Endothelial cell of umbilical vein (primary cell): ENCODE data around the gene CCDC142. TPM values are rescaled to one million over a fixed set of nuclear protein-coding genes. Genes with fewer than 3 reads are reported as not detected.

Experiments used
- BruUV-seq: library from RNA; stranded (reverse); fragments of 400-500 nt; replicated peaks from 2 replicates; lab custom pipeline; 2021; lab: Mats Ljungman, UMichigan
- CTCF ChIA-PET: fragments of 300-600, 350-600 bp; sonication (Branson Sonifier 250); formaldehyde crosslinking; loops from one replicate; lab custom pipeline; 2021; ENCODE audit warnings: antibody characterized with exemption, inconsistent platforms; lab: Charles Lee
- POLR2A ChIA-PET: fragments of 300-600, 350-600 bp; sonication (Branson Sonifier 250); formaldehyde crosslinking; loops from one replicate; lab custom pipeline; 2021; ENCODE audit warnings: antibody characterized with exemption, inconsistent platforms; lab: Charles Lee
- DNase-seq: peaks from one replicate; pipeline ENCODE4 v3.0.0-alpha.2; 2011; ENCODE audit warnings: low read depth, low spot score
- FAIRE-seq: peaks from 2 replicates; lab custom pipeline; 2011; peaks lifted over from hg19 to GRCh38; lab: Jason Lieb, UNC
- H2AFZ ChIP-seq: 2 replicates; pipeline ENCODE4 v1.6.0; 2012; ENCODE audit warnings: low read depth, low read length, control low read depth, inconsistent platforms
- H3K27ac ChIP-seq: 2 replicates; pipeline ENCODE4 v1.5.1; 2011; ENCODE audit warnings: low read depth, mild to moderate bottlenecking, control low read depth, low read length, moderate library complexity; ENCODE audit not compliant: insufficient read depth
- H3K27me3 ChIP-seq, 2 experiments: 2 replicates each; pipeline versions ENCODE4 v1.6.0 to v1.6.1; 2011; ENCODE audit warnings: low read length in 2 of 2, mixed read lengths in 1 of 2; ENCODE audit not compliant: control insufficient read depth in 2 of 2, insufficient read depth in 2 of 2
- H3K36me3 ChIP-seq, 2 experiments: 2 replicates in 1 of 2; 3 replicates in 1 of 2; pipeline ENCODE4 v1.5.1; 2011; ENCODE audit warnings: low read length in 2 of 2, mild to moderate bottlenecking in 1 of 2, moderate library complexity in 1 of 2; ENCODE audit not compliant: control insufficient read depth in 2 of 2, insufficient read depth in 2 of 2; ENCODE audit errors: extremely low read depth in 1 of 2
- H3K4me1 ChIP-seq: 3 replicates; pipeline ENCODE4 v1.5.1; 2011; ENCODE audit warnings: mild to moderate bottlenecking, low read length; ENCODE audit not compliant: control insufficient read depth, insufficient read depth; ENCODE audit errors: extremely low read depth
- H3K4me2 ChIP-seq: 2 replicates; pipeline ENCODE4 v1.6.1; 2011; ENCODE audit warnings: low read length, control low read depth, mixed read lengths; ENCODE audit not compliant: insufficient read depth
- H3K4me3 ChIP-seq, 3 experiments: fragments of 200-600 bp in 1 of 3; sonication (generic), shearing (Covaris generic) in 1 of 3; replicated peaks in 1 of 3; 2 replicates each; pipeline ENCODE4 v1.5.1; 2011 to 2016; ENCODE audit warnings: control low read depth in 3 of 3, low read length in 3 of 3, mild to moderate bottlenecking in 2 of 3, inconsistent platforms in 1 of 3, low read depth in 1 of 3, moderate library complexity in 1 of 3; ENCODE audit not compliant: insufficient read depth in 1 of 3
- H3K79me2 ChIP-seq: 2 replicates; pipeline ENCODE4 v1.6.0; 2012; ENCODE audit warnings: low read length, inconsistent platforms; ENCODE audit not compliant: control insufficient read depth, insufficient read depth
- H3K9ac ChIP-seq: replicated peaks from 2 replicates; pipeline ENCODE3; 2011; ENCODE audit warnings: low read length, control low read depth; ENCODE audit not compliant: insufficient read depth; ENCODE audit errors: extremely low read depth
- H3K9me1 ChIP-seq: replicated peaks from 3 replicates; pipeline ENCODE4 v1.6.0; 2011; ENCODE audit warnings: mild to moderate bottlenecking, low read length; ENCODE audit not compliant: control insufficient read depth, insufficient read depth; ENCODE audit errors: extremely low read depth
- H3K9me3 ChIP-seq: replicated peaks from 2 replicates; pipeline ENCODE4 v1.5.1; 2012; ENCODE audit warnings: low read length, inconsistent platforms; ENCODE audit not compliant: control insufficient read depth, insufficient read depth
- H4K20me1 ChIP-seq: replicated peaks from 2 replicates; pipeline ENCODE3; 2011; ENCODE audit warnings: mild to moderate bottlenecking, low read length; ENCODE audit not compliant: control insufficient read depth, insufficient read depth; ENCODE audit errors: extremely low read depth
- FOS ChIP-seq: IDR thresholded peaks from 2 replicates; pipeline ENCODE4 v1.6.1; 2011; ENCODE audit warnings: mild to moderate bottlenecking, low read length, moderate library complexity, borderline replicate concordance; ENCODE audit not compliant: insufficient read depth
- GATA2 ChIP-seq: IDR thresholded peaks from 2 replicates; pipeline ENCODE4 v1.7.0; 2011; ENCODE audit warnings: low read depth, mild to moderate bottlenecking, moderate library complexity, mixed read lengths, low read length; ENCODE audit not compliant: insufficient read length, insufficient read depth
- POLR2A ChIP-seq: IDR thresholded peaks from 2 replicates; pipeline ENCODE4 v1.6.1; 2012; ENCODE audit warnings: low read depth, mild to moderate bottlenecking, control low read depth, low read length
- dilution Hi-C: fragments of 300-500 bp; cut with MboI; formaldehyde crosslinking; loops from one replicate; pipeline ENCODE4 v1.15.0; 2019; ENCODE audit warnings: low sequenced_read_pairs; ENCODE audit not compliant: extremely low pct_ligation_motif_present
- intact Hi-C: fragments of 100-400 bp; cut with micrococcal nuclease; formaldehyde crosslinking; loops from one replicate; pipeline ENCODE4 v1.10.0; 2022
- polyA plus RNA-seq, 4 experiments: library from polyadenylated mRNA; depleted of rRNA in 3 of 4; stranded (reverse) in 3 of 4; unstranded in 1 of 4; fragments of >200 nt; gene quantifications; 2 replicates each; pipeline versions ENCODE4 v1.2.1 to v1.2.3, GENCODE V29; 2011 to 2012; ENCODE audit warnings: missing spikeins in 1 of 4
- total RNA-seq: library from RNA; stranded (reverse); gene quantifications from 2 replicates; pipeline ENCODE4 v1.2.3, GENCODE V29; 2021

Gene CCDC142
- total and polyA plus RNA-seq, 2 donors (not counting 3 experiments of a cell fraction or from before 2014, with no cell fraction given): 12.8 to 23.8 TPM

- Histone ChIP-seq H3K4me1 (peaks cover 19% of the 10 kb centered on the region), H2AFZ (no peak overlapping the region), H3K4me3 (no peak overlapping the region), H3K4me2 (no peak overlapping the region), H3K27me3 (peaks cover 6 to 14% of the 10 kb centered on the region in 2 experiments), H3K9me3 (no peaks in the 10 kb centered on the region), H4K20me1 (no peaks in the 10 kb centered on the region), H3K27ac (no peak overlapping the region), H3K79me2 (no peaks in the 10 kb centered on the region), H3K9ac (no peak overlapping the region), H3K36me3 (no peaks in the 10 kb centered on the region), H3K9me1 (no peaks in the 10 kb centered on the region)
- no peak for TF ChIP-seq FOS
- no peak for TF ChIP-seq GATA2
- POLR2A ChIA-PET: no interaction called here
- intact Hi-C loops (no loop called here), dilution Hi-C loops (no loop called here)
- no peak for FAIRE-seq
- CTCF ChIA-PET: no interaction called here
- BruUV-seq: no TSS peak
- DNase-seq: no peak
Observed at GRCh38 chr2:74436848-74437695, 45.7 kb downstream of the CCDC142 start.

GRCh38 chr2:74436111-74436805 is 46.5 kb downstream of the CCDC142 start:
- no peak overlapping the region for H3K4me3 ChIP-seq
- no peak overlapping the region for H3K27ac ChIP-seq
- ChIA-PET CTCF (no interaction called here), POLR2A (no interaction called here)
- FAIRE-seq (no peak), DNase-seq (no peak)
- peaks cover 0 to 2% of the 10 kb centered on the region in 2 experiments for H3K36me3 ChIP-seq
- dilution Hi-C loops (no loop called here), intact Hi-C loops (no loop called here)
- peaks cover 18% of the 10 kb centered on the region for H3K4me1 ChIP-seq
- peaks cover 0 to 6% of the 10 kb centered on the region in 2 experiments for H3K27me3 ChIP-seq
- TF ChIP-seq POLR2A: no peak
- H3K4me2 ChIP-seq: no peak overlapping the region
- H3K9me3 ChIP-seq: no peaks in the 10 kb centered on the region
- no peaks in the 10 kb centered on the region for H4K20me1 ChIP-seq
- no peaks in the 10 kb centered on the region for H3K9me1 ChIP-seq
- H2AFZ ChIP-seq: no peak overlapping the region
- no peaks in the 10 kb centered on the region for H3K79me2 ChIP-seq
- BruUV-seq: no TSS peak
- H3K9ac ChIP-seq: no peak overlapping the region
